ENCODE data around the gene PSEN2. TPM values are rescaled to one million over a fixed set of nuclear protein-coding genes. Genes with fewer than 3 reads are reported as not detected.

PSEN2 gene
- total RNA-seq, 1 experiment from 2014 or later = 6.6 TPM

DNA sequence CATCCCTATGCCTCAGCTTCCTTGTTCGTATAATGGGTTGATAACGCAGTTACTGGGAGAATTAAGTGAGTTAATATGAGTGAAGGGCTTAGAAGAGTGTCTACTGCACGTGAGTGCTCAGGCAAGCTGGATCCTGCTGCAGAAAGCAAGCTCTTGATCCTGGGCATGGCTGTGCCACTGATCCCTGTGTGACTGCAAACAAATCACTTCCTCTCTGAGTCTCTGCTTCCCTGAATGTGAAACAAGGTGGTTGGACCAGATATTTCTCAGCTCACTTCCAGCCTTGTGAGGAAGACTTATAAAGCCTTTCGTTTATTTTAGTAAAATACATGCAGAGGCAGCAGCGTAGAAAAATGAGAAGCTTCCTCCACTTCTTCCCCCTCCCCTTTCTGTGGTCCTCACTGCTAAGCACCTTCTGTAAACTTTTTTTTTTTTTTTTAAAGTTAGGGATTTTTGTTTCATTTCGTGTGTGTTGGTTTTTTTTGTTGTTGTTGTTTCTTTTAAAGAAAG, 13.8 kb downstream of the PSEN2 start:
- TF ChIP-seq, protein P1, sequence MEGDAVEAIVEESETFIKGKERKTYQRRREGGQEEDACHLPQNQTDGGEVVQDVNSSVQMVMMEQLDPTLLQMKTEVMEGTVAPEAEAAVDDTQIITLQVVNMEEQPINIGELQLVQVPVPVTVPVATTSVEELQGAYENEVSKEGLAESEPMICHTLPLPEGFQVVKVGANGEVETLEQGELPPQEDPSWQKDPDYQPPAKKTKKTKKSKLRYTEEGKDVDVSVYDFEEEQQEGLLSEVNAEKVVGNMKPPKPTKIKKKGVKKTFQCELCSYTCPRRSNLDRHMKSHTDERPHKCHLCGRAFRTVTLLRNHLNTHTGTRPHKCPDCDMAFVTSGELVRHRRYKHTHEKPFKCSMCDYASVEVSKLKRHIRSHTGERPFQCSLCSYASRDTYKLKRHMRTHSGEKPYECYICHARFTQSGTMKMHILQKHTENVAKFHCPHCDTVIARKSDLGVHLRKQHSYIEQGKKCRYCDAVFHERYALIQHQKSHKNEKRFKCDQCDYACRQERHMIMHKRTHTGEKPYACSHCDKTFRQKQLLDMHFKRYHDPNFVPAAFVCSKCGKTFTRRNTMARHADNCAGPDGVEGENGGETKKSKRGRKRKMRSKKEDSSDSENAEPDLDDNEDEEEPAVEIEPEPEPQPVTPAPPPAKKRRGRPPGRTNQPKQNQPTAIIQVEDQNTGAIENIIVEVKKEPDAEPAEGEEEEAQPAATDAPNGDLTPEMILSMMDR (conservative IDR thresholded peaks at IDR 0.05; ENCODE audit: low read depth, low read length) = no peak
- TF ChIP-seq EZH2 (IDR thresholded peaks at IDR 0.05; ENCODE audit: borderline replicate concordance, low read depth, low read length, poor library complexity, severe bottlenecking) = no peak
- no peaks in the 10 kb centered on the region for H3K36me3 ChIP-seq (ENCODE audit: insufficient read depth, low read length, poor library complexity, severe bottlenecking)
- DNase-seq (ENCODE audit: low spot score) = no peak
- H3K27me3 ChIP-seq (replicated peaks; ENCODE audit: insufficient read depth, low read depth, low read length, poor library complexity) = no peaks in the 10 kb centered on the region
- CTCF ChIA-PET = no interaction called here
- no peaks in the 10 kb centered on the region for H3K4me1 ChIP-seq (ENCODE audit: insufficient read depth, low read length, poor library complexity, severe bottlenecking)
- no peak overlapping the region for H3K4me3 ChIP-seq (ENCODE audit: low read depth, low read length, poor library complexity, severe bottlenecking)
- no peaks in the 10 kb centered on the region for H3K9me3 ChIP-seq (ENCODE audit: low read depth, low read length, poor library complexity, severe bottlenecking)
- H3K27ac ChIP-seq (ENCODE audit: low read depth, low read length, poor library complexity, severe bottlenecking) = no peak overlapping the region
- intact Hi-C loops (cut with micrococcal nuclease; ENCODE audit: unreplicated experiment) = no loop called here
- BruUV-seq (replicated peaks) = no TSS peak
- POLR2A ChIA-PET (ENCODE audit: low non-redundant PET) = no interaction called here

DNA sequence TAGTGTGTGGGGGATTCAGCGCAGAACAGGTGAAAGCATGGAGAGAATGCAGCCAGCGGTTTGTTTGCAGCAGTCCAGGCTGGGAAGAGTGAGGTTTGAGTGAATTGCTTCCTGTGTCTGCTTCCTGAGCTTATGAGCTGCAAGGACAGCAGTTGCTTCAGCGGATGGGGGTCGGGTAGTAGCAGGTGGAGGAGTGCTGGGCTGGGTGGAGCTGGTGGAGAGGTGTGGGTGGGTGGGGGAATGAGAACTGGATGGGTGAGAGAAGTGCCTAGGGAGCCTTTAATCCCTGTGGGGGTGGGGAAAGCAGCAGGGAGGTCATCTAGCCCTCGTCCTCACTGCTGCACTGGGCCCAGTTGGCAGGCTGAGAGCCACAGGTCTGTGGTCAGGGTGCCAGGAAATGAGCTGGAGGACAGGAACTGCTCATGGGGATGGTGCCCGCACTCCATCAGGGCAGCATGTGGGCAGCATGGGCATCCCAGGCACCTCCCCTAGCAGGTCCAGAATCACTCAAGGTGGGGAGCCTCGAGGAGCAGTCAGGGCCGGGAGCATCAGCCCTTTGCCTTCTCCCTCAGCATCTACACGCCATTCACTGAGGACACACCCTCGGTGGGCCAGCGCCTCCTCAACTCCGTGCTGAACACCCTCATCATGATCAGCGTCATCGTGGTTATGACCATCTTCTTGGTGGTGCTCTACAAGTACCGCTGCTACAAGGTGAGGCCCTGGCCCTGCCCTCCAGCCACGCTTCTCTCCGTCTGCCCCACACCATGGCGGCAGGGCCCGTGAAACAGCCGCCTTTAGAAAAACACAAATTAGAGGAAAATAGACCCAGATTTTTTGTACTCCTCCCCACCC, 14.8 kb downstream of the PSEN2 start:
- no peaks in the 10 kb centered on the region for H3K9me3 ChIP-seq (ENCODE audit: low read depth, low read length, poor library complexity, severe bottlenecking)
- no peak overlapping the region for H3K27ac ChIP-seq (ENCODE audit: low read depth, low read length, poor library complexity, severe bottlenecking)
- TF ChIP-seq EZH2 (IDR thresholded peaks at IDR 0.05; ENCODE audit: borderline replicate concordance, low read depth, low read length, poor library complexity, severe bottlenecking) = no peak
- TF ChIP-seq, protein P1 (conservative IDR thresholded peaks at IDR 0.05; ENCODE audit: low read depth, low read length) = no peak
- no peak overlapping the region for H3K4me3 ChIP-seq (ENCODE audit: low read depth, low read length, poor library complexity, severe bottlenecking)
- no peak for DNase-seq (ENCODE audit: low spot score)
- H3K36me3 ChIP-seq (ENCODE audit: insufficient read depth, low read length, poor library complexity, severe bottlenecking) = no peaks in the 10 kb centered on the region
- no peaks in the 10 kb centered on the region for H3K27me3 ChIP-seq (replicated peaks; ENCODE audit: insufficient read depth, low read depth, low read length, poor library complexity)
- H3K4me1 ChIP-seq (ENCODE audit: insufficient read depth, low read length, poor library complexity, severe bottlenecking) = no peaks in the 10 kb centered on the region
- intact Hi-C loops (cut with micrococcal nuclease; ENCODE audit: unreplicated experiment) = no loop called here
- ChIA-PET POLR2A (ENCODE audit: low non-redundant PET) (no interaction called here), CTCF (interaction anchor here (0.6 kb wide), 1 partner anchor 47 kb away, joined by 8 read pairs; no protein-coding TSS in a partner anchor)
- BruUV-seq (replicated peaks) = no TSS peak

DNA sequence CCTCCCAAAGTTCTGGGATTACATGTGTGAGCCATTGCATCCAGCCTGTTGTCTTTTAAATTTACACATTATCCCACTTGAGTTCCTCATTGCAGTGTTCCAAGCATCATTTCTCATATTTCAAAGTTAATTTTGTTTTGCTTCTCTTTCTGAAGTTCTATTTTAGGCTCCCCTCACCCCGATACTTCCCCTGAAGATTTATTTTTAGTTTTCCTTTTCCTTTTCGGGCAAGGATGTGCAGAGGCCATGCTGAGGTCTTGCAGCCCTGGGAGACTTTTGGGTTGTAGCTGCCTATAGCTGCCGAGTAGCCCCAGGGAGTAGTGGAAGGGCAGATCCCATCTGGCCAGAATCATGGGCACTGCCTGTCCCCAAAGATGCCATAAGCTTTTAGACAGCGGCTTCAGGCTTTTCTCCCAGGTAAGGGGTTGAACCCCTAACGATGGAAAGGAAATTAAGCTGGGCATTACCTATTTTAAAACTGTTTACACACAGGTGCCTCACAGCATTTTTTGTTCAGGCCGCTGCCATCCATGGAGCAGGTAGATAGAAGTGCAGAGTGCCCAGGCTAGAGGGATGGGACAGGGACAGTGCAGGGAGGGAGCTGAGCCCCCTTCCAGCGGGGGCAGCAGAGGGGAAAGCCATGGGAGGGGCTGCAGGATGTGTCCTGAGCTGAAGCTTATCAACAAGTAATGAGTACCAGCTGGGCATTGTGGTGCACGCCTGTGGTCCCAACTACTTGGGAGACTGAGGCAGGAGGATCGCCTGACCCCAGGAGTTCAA, 15.9 kb downstream of the PSEN2 start:
- no peak for TF ChIP-seq EZH2 (IDR thresholded peaks at IDR 0.05; ENCODE audit: borderline replicate concordance, low read depth, low read length, poor library complexity, severe bottlenecking)
- TF ChIP-seq, protein P1 (conservative IDR thresholded peaks at IDR 0.05; ENCODE audit: low read depth, low read length) = no peak
- Histone ChIP-seq H3K4me3 (ENCODE audit: low read depth, low read length, poor library complexity, severe bottlenecking) (no peak overlapping the region), H3K27ac (ENCODE audit: low read depth, low read length, poor library complexity, severe bottlenecking) (no peak overlapping the region), H3K27me3 (replicated peaks; ENCODE audit: insufficient read depth, low read depth, low read length, poor library complexity) (no peaks in the 10 kb centered on the region), H3K4me1 (ENCODE audit: insufficient read depth, low read length, poor library complexity, severe bottlenecking) (no peaks in the 10 kb centered on the region), H3K36me3 (ENCODE audit: insufficient read depth, low read length, poor library complexity, severe bottlenecking) (no peaks in the 10 kb centered on the region), H3K9me3 (ENCODE audit: low read depth, low read length, poor library complexity, severe bottlenecking) (no peaks in the 10 kb centered on the region)
- no peak for DNase-seq (ENCODE audit: low spot score)
- ChIA-PET CTCF (no interaction called here), POLR2A (ENCODE audit: low non-redundant PET) (interaction anchor here (0.7 kb wide), 1 partner anchor 999 kb away, joined by 3 read pairs; no protein-coding TSS in a partner anchor)
- intact Hi-C loops (cut with micrococcal nuclease; ENCODE audit: unreplicated experiment) = no loop called here
- BruUV-seq (replicated peaks) = no TSS peak

Data from A673 (cell line).